Umbilical cord (tissue), 2 donors: ENCODE measurements around the gene MAST1. TPM values are rescaled to one million over a fixed set of nuclear protein-coding genes. Genes with fewer than 3 reads are reported as not detected.
A peak's percentile ranks its signal among the peaks of the same experiment; 100 is the strongest.
"Not testable (repeated sequence)": the region's sequence is repeated elsewhere in the genome, so short reads cannot be mapped to it uniquely, and the experiment has no call there.

Experiments
- DNase-seq: peaks from one replicate; pipeline ENCODE4 v3.0.0-alpha.2; 2015; ENCODE audit warnings: low spot score
- total RNA-seq: library from RNA; depleted of rRNA; stranded (reverse); fragments of >200 nt; gene quantifications from one replicate; pipeline ENCODE4 v1.2.3, GENCODE V29; 2014; ENCODE audit warnings: low replicate concordance; ENCODE audit not compliant: insufficient read depth

MAST1 gene
- total RNA-seq, result 2.2 TPM

DNA sequence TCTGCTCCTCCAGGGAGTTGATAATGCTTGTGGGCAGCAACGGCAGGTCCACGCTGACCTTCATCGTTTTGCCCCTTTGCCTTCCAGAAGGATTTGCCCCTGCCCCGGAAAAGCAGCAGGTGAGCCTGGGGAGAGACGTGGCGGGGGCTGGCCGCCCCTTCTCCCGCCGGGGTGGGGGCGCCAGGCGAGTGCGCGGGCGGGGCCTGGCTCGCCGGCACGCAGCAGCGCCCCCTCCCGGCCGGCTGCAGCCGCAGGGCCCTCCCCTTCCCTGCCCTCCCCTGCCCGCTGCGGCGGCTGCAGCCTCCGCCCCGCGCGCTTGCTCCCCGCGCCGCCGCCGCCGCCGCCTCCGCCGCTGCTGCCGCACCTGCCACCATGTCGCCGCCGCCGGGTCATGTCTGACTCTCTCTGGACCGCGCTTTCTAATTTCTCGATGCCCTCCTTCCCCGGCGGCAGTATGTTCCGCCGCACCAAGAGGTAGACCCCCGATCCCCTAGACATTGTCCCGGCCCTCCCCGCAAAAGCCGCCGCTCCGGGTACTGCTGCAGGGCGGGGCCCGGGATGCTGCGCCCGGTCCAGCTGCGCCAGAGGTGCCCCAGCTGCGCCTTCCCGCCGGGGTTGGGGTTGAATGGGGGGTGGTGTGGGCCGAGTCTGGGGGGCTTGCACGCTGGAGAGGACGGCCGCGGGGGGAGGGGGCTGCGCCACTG, at the start of gene MAST1:
TSS of gene MAST1 (plus strand) at position 334 of the 704 bp plus-strand sequence. CDS start at position 392, 58 bp downstream.
- no peak for DNase-seq

DNA sequence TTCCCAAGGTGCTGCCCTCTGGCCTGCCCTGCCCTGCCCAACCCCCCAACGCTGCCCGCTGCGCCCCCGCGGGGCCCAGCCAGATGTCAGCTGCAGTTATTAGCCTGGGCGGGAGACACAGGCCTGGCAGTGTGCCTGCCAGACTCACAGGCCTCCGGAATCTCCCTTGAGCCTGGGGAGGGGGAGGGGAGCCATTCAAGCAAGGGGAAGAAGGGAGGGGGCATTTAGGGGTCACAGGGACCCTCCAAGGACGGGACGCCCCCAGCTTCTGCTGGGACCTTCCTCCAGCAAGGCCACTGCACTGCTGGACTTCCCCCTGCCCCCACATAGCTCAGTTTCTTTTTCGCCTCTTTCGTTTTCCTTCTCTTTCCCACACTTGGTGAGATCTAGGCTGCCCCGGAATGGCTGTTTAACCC, 49.6 kb upstream of the MAST1 start:
- peak; percentile 97 for DNase-seq

DNA sequence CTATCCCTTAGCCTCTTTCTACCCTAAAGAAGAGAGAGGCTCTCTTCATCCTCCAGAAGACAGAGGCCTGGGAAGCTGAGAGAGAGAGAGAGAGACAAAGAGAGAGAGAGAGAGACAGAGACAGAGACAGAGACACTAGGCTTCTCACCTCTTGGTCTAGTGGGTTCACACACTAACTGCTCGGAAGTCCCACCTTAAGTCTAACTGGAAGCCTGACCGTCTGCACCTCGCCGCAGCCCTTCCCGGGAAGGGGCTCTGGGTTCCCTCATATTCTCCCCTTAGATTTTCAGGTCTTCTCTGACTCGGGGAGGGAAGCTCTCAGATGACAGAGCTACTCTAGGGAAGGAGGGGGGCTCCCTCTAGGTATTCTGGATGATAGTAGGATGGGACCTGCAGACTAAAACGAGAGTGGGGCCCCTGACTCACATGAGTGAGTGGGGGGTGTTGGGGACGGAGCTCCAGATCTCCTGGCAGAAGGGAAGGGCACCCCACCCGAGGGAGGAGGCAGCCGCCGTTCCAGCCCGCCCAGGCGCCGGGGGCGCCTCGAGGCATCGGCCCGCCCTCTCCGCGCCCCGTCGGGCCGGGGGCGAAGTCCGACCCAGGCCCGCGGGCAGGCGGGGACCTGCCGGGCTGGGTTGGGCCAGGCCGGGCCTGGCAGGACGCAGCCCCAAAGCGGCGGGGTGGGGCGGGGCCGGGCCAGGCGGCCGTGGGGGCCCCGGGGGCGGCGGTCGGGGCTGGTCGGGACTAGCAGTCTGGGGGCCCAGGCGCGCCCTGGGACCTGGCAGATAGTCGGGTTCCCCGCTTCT, 49.0 kb upstream of the MAST1 start:
- peak; percentile 92 for DNase-seq

DNA sequence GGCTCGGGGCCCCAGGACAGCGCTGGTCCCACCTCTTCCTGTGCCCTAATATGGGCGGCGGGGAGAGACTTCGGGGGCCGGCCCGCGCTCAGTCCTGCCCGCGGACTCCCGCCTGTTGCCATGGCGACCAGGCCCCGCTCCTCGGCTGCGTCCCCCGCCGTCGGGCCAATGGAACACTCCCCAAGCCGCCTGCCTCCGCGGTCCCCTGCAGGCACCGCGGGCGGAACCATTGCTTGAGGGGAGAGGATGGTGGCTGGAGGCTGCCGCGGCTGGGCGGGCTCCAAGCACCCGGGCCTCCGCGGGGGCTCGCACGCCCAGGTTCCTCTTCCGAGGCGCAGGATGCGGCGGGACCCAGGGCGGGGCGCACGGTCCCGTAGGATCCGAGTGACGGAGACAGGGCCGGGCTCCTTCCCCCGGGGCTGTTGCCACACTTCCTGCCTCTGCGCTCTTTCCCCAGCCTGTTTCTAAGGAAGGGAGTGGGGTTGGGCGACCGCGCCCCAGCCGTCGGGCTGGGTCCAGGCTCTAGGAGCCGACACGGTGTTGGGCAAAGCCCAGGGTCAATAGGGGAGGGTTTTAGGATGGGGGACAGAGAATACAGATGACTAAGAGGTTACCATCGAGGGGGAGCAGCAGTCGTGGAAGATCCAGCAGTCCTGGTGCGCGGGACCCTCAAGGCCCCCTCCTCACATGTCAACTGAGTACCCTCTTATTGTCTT, 48.3 kb upstream of the MAST1 start:
- DNase-seq, result peak; percentile 99

DNA sequence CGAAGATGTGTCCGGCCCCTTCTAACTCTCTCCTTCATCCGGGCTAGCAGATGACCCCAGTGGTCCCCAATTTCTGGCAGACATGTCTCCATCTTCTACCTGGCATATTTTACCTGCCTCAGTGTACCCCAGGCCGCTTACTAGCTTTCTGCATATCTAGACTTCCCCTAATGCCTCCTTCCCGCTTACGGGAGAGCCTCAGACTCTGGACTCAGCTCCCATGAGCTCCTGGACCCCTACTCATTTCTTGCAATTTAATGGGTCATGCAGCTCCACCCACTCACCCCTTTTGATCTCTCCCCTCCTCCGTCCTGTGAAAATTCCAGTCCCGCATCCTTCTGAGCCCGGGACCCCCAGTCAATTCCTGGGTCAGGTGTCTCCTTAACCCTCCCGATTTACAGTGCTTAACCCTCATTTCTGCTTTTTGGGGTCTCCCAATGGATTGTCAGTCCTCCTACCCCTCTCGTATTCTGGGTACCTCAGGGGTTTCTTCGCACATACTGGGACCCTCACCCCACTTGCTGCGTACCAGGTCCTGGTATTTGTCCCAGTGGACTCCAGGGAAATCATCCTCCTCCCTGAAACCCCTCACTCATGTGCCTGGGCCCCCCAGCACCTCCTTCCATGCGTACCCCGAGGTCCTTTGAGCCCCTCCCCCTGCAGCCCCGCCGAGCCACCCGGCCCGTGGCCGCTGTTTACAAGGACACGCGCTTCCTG, 47.5 kb upstream of the MAST1 start:
- DNase-seq, result no peak

DNA sequence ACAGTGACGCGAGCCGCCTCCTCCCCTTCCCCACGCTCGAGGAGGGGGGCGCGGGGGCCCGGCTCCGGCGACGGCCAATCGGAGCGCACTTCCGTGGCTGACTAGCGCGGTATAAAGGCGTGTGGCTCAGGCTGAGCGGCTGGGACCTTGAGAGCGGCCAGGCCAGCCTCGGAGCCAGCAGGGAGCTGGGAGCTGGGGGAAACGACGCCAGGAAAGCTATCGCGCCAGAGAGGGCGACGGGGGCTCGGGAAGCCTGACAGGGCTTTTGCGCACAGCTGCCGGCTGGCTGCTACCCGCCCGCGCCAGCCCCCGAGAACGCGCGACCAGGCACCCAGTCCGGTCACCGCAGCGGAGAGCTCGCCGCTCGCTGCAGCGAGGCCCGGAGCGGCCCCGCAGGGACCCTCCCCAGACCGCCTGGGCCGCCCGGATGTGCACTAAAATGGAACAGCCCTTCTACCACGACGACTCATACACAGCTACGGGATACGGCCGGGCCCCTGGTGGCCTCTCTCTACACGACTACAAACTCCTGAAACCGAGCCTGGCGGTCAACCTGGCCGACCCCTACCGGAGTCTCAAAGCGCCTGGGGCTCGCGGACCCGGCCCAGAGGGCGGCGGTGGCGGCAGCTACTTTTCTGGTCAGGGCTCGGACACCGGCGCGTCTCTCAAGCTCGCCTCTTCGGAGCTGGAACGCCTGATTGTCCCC, 46.8 kb upstream of the MAST1 start, which contains the start of gene JUNB:
TSS of gene JUNB (plus strand) at position 142 of the 706 bp plus-strand sequence. CDS start at position 428, 286 bp downstream.
- DNase-seq, result peak; percentile 97

DNA sequence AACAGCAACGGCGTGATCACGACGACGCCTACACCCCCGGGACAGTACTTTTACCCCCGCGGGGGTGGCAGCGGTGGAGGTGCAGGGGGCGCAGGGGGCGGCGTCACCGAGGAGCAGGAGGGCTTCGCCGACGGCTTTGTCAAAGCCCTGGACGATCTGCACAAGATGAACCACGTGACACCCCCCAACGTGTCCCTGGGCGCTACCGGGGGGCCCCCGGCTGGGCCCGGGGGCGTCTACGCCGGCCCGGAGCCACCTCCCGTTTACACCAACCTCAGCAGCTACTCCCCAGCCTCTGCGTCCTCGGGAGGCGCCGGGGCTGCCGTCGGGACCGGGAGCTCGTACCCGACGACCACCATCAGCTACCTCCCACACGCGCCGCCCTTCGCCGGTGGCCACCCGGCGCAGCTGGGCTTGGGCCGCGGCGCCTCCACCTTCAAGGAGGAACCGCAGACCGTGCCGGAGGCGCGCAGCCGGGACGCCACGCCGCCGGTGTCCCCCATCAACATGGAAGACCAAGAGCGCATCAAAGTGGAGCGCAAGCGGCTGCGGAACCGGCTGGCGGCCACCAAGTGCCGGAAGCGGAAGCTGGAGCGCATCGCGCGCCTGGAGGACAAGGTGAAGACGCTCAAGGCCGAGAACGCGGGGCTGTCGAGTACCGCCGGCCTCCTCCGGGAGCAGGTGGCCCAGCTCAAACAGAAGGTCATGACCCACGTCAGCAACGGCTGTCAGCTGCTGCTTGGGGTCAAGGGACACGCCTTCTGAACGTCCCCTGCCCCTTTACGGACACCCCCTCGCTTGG, 46.1 kb upstream of the MAST1 start:
- DNase-seq, result peak; percentile 65

DNA sequence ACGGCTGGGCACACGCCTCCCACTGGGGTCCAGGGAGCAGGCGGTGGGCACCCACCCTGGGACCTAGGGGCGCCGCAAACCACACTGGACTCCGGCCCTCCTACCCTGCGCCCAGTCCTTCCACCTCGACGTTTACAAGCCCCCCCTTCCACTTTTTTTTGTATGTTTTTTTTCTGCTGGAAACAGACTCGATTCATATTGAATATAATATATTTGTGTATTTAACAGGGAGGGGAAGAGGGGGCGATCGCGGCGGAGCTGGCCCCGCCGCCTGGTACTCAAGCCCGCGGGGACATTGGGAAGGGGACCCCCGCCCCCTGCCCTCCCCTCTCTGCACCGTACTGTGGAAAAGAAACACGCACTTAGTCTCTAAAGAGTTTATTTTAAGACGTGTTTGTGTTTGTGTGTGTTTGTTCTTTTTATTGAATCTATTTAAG, 45.4 kb upstream of the MAST1 start:
- no peak for DNase-seq

DNA sequence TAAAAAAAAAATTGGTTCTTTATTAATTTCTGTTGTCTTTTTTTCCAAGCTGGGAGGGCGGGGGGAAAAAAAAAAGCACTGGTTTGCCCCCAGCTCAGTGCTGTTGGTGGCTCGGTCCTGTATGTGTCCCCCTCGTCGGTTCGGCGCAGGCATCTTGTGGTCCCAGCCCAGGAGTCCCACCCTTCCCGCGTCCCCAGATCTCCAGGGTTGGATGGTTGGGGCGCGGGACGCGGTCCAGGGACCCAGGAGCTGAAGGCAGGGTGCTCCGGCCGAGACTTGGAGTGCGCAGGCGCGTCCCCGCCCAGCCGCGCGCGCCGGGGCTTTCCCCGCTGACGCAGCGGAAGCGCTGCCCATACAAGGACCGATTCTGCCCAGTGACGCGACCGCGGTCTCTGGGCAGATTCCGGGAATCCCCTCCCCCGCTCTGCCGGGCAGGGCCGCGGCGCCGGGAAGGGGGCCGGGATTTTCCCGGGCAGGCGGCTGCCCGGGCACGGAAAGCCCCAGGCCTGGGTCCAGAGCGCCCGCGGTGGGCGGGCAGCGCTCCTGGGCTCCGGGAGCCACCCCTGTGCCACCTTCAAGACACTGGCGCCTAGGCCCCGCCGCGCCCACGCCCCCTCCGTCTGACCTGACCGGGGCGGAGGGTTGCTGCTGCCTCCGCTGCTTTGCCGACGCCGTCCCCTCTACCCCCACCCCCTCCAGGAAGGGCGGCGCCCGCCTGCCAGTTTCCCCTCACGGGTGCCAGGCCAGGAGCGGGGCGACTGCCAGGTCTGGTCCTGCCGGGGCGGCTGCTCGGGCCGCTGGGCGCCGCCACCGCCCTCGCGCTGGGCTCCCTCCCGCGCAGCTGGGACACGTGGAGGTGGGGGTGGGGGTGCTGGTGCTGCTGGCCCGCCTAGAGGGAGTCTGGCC, 44.8 kb upstream of the MAST1 start:
- peak; percentile 96 for DNase-seq

DNA sequence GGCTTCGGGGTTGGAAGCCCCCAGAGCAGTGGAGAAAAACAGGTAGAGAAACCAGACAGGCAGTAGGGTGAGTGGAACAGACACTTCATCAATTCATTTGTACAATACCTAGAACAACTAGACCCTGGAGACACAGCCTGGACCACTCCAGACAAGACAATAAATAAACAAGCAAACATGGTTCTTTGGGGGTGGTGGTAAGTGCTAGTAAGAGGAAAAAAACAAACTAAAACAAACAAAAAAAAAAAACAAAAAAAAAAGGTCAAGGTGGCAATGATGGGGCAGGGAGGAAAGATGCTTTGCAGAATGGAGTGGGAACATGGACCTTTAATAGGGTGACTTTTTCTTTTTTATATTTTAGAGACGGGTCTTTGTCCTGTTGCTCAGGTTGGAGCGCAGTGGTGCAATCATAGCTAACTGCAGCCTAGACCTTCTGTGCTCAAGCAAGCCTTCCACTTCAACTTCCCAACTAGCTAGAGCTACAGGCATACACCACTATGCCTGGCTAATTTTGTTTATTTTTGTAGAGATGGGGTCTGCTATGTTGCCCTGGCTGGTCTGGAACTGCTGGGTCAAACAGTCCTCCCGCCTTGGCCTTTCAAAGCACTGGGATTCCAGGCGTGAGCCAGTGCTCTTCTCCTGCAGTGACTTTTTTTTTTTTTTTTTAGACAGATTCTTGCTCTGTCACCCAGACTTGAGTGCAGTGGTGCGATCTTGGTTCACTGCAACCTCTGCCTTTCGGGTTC, 43.9 kb upstream of the MAST1 start:
- peak; percentile 25 for DNase-seq

DNA sequence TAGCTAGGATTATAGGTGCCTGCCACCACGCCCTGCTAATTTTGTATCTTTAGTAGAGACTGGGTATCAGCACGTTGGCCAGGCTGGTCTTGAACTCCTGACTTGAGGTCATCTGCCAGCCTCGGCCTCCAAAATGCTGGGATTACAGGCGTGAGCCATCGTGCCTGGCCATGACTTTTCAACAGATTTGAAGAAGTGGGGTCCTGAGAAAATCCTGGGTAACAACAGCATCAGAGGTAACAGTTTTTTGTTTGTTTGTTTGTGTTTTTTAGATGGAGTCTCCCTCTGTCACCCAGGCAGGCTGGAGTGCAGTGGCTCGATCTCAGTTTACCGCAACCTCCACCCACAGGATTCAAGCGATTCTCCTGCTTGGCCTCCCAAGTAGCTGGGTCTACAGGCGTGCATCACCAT, 43.3 kb upstream of the MAST1 start:
- DNase-seq, result no peak

DNA sequence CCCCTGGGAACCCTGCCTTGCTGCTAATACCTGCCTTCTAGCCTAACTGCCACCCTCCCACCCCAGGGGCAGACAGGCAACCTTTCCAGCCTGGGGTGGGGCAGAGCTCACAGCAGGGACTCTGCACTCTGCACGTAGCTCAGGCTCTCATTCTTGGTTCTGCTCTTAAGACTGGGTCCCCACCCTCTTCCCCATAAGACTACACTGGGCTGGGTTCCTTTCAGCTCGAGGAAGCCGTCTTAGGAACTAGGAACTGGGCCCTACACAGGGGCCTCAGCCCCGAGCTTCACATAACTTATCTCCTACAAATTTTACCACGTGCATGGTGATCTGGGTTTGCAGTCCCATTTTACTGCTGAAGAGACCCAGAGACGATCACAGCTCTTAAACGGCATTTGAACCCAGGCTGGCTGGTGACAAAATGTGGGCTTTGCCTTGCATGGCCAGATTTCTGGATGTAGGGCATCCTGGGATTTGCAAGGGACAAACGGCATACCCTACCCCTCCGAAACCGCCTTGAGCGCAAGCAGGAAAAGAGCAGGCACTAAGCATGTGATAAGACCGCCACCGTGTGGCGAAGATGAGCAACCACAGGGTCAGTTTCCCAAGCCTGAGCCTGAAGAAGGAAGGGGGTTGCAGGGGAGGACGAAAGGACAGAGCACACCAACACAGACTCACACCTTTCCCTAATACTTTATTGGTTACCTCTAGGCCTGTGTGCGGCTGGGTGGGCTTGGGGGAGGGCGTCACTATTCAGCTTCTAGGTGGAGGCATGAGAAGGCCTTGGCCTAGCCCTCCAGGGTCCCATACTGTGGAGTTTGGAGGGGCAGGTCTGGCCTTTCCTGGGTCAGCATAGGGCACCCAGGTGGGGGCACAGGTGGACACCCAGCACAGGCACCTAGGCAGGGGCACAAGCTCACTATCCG, 41.9 kb upstream of the MAST1 start:
- peak; percentile 92 for DNase-seq

DNA sequence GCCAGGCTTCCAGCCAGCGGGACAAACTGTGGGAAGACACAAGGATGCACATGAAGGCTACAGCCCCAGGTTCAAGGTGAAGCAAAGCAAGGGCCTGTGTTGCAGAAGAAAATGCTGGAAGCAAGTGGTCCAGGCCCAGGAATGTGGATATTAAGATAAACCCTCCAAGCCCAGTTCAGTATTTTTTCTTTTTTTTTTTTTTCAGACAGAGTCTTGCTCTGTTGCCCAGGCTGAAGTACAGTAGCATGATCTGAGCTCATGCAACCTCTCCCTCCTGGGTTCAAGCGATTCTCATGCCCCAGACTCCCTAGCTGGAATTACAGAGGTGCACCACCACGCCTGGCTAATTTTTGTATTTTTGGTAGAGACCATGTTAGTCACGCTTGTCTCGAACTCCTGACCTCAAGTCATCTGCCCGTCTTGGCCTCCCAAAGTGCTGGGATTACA, 41.2 kb upstream of the MAST1 start:
- DNase-seq, result no peak

DNA sequence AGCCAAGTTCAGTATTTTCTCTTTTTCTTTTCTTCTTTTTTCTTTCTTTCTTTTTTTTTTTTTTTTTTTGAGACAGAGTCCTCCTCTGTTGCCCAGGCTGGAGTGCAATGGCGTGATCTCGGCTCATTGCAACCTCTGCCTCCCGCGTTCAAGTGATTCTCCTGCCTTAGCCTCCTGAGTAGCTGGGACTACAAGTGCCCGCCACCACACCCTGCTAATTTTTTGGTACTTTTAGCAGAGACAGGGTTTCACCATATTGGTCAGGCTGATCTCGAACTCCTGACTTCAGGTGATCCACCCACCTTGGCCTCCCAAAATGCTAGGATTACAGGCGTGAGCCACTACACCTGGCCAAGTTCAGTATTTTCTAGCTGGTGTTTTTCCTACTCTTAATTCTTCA, 40.7 kb upstream of the MAST1 start:
- DNase-seq, result not testable (repeated sequence)

DNA sequence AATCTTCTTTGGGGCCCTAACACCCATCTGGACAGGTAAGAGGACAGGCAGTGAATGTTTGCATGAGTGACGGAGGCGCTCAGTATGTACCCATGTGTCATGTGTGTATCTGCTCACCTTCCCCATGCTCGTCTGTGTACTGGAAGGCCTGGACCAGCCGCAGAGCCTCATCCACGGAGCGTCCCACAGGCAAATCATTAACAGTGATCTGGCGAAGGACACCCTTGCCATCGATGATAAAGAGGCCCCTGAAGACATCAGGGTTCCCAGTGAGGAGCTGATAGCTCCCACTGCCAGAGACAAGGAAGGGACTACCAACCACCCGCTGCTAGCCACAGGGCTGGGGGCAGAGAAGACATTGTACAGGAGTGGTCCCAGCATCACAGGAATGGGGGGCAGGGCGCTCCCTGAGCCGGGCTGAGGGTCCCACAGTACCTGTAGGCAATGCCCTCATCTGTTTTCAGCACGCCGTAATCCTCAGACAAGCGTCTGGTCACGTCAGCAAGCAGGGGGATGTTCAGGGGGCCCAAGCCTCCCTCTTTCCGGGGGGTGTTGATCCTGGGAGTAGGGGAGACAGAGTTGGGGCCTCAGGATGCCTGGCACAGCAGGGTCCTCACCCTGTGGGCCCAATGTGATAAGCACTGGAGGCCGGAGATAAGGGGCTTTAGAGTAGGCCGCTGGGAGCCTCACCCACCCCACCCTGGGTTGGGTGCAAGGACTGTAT, 38.4 kb upstream of the MAST1 start:
- no peak for DNase-seq

DNA sequence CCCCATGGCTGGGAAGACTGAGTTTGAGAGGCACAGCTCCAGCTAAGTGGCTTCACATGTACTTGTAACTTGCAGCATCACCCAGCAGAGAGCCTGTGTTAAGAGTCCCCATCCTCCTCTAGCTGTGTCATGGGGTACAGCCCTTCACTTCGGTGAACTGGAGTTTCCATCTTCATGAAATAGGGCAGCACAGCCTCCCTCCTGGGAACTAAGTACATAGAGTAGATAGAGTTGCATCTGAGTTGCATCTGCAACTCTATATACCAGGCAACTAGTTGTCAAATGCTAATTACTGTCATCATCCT, 37.9 kb upstream of the MAST1 start:
- DNase-seq, result no peak
